ENCODE measurements around the gene FNDC11.
"Not testable (repeated sequence)": the region's sequence is repeated elsewhere in the genome, so short reads cannot be mapped to it uniquely, and the experiment has no call there.

FNDC11 gene

DNA sequence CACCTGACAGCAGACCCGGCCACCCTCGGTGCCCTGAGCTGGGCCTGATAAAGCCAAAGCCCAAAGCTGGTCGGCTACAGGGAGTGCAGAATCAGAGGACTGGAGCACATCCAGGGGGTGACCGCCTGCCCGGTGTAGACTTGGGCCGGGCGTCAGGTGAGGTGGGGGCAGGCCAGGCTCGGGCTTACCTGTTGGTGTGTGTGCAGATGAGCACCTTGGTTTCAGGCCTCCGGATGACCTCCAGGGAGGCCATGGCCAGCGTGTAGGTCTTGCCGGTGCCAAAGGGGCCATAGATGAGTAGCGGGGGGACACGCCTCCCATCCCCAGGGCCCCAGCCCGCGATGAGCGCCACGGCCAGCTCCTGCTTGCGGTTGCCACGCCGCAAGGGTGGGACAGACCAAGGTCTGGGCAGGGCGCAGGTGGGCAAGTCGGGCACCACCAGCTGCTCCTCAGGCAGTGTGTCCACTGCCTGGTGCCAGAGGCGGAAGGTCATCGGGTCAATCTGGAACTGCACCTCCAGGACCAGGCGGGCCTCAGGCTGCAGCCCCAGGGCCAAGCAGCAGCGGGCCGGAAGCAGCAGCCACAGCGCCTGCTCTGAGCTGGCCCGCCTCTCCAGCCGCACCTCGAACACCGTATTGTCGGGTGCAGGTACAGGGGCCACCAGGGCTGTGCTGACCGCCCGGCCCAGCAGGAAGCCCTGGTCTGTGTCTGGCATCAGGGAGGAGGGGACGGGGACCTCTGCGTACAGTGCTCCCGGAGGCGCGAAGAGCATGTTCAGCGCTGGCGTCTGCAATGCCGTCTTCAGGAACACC lies 14.4 kb downstream of the FNDC11 start:
- DNase-seq = no peak

- DNase-seq = no peak
Measured at GRCh38 chr20:63568986-63569949, 15.3 kb downstream of the FNDC11 start.

DNA sequence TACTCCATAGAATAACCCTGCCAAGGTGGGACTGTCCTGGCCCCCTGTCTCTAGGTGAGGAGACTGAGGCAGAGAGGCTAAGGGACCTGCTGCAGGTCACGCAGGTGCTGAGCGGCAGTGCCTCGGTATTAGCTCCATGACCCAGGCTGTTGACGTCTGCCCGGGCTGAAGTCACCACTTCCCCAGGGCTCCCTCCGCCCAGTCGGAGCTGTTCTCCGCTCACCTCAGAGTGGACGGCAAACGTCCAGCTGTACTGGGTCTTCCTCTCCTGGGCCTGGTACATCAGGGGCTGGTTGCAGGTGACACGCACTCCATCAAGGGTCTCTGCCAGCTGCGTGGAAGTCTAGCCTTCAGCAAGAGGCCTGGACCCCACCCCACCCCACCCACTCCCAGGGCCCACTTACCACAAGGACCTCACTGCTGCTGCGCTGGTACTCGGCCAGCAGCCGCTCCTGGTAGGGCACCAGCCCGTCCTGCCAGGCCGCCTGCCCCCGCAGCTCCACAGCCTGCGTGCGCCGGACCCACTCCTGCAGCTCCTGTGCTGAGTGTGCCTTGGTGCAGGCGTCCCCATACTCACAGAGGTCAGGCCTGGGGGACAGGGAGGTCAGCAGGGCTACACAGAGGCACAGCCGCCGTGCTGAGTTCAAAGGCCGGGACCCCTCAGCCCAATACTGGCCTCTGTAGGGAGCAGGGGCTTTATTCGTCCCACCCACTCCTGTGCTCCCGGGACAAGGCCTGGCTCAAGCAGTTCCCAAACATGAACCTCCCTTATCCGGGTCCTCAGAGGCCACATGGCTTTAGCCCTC lies 16.5 kb downstream of the FNDC11 start:
- DNase-seq = no peak

DNA sequence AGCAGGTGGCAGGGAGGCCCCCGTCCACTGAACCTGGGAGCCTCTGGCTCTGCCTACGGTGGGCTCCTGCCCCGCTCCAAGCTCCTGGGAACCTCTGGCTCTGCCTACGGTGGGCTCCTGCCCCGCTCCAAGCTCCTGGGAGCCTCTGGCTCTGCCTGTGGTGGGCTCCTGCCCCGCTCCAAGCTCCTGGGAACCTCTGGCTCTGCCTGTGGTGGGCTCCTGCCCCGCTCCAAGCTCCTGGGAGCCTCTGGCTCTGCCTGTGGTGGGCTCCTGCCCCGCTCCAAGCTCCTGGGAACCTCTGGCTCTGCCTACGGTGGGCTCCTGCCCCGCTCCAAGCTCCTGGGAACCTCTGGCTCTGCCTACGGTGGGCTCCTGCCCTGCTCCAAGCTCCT lies 17.1 kb downstream of the FNDC11 start:
- not testable (repeated sequence) for DNase-seq

DNA sequence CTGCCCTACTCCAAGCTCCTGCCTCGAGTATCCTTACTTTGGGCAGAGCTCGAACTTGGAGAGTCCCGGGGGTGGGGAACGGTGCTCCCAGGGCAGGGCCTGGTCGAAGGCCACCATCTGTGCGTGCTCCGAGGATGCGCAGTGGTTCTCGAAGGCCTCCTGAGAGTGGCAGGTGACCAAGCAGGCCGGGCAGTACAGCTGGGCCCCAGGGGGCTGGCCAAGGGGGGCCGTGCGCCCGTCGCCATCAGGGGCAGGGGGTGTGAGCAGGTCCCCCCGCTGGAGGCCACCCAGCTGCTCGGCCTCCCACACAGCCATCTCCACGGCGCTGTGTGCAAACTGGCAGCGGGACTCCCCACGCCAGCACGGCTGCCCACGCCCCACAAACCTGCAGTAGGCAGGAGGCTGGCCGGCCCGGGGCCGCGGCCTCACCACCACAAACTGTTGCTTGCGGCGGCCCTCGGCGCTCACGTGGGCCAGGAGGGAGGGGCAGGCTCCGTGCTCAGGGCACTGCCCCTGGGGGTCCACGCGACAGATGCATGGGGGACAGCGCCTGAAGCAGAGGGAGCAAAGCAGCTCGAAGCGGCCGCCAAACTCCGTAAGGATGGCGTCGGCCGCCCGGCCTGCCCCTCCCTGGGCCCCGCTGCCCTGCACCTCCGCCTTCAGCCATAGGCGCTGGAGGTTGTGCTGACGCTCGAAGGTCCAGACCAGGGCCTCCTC lies 18.3 kb downstream of the FNDC11 start:
- DNase-seq = no peak

DNA sequence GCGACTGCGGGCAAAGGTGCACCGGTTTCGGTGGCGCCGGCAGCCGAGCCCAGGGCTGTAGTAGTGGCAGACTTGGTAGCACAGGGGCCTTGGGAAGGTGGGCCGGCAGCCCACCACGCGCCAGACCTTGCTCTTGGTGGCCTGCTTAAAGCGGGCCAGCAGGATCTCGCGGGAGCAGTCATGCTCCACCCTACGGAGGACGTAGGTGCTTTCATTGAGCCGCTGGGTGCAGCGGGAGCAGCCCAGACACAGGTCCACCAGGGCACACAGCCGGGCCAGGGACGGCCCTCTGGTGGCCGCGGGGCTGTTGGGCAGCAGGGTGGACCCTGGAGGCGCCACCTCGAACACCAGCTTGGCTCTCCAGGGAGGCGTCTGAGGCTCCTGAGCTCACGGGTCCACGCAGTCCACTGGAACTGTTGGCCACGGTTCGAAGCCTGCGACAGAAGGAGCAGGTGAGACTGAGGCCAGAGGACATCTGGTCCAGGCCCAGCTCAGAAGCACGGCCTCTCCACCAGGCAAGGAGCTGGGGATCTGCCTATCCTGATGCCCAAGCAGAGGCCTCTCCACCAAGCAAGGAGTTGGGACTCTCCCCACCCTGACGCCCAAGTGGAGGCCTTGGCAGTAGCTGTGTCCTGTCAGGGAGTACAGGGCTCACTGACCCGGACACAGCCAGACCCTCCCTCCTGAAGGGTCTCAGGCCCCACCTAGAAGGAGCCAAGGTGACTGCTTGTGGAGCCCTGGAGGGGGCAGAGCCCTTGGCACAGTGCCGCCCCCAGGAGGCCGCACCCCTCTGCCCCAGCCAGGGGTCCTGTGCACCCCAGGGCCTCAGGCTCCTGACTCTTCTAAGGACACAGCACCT lies 19.1 kb downstream of the FNDC11 start:
- DNase-seq = no peak

- DNase-seq = no peak
Measured at GRCh38 chr20:63573647-63574131, 19.7 kb downstream of the FNDC11 start.

- DNase-seq = no peak
Measured at GRCh38 chr20:63574156-63574828, 20.3 kb downstream of the FNDC11 start, which contains the start of gene HELZ2. Gene HELZ2, minus strand, starts transcription at chr20:63574239. Its CDS starts 1,854 bp downstream, at chr20:63572385.

- no peak for DNase-seq
Measured at GRCh38 chr20:63574829-63575743, 21.1 kb downstream of the FNDC11 start.

GRCh38 chr20:63576311-63576710 lies 22.4 kb downstream of the FNDC11 start:
- DNase-seq = no peak

GRCh38 chr20:63577317-63577894 lies 23.4 kb downstream of the FNDC11 start:
- no peak for DNase-seq

DNA sequence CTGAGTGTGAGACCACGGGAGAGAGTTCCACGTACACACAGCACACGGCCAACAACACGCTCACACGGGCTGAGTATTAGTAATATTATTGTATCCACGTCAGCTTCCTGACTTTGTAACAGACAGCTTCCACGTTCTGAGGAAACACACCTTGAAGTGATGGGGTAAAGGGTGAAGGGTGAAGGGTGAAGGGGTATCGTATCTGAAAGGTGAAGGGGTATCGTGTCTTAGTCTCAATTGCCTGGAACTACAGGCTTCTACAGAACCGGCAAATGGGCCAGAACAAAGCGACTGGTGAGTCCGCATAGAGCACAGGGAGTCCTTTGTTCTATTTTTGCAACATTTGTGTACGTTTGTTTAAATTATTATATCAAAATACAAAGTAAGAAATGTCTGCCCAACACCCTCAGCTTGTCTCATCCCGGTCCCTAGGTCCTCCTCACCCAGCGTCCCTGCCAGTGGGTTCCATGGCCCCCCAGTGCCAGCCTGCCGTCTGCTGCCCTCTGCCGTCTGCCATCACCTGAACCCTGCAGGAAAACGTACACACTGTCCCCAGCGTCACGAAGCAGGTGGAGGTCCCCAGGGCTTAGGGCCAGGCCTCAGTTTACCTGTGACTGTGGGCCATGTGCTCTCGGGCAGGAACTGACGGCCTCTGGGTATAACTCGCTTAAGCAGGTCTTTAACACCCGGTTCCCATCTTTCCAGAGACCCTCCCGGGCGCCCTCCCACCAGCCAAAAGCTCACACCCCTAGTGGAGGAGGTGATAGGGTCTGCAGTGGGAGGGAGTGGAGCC lies 24.5 kb downstream of the FNDC11 start:
- no peak for DNase-seq

DNA sequence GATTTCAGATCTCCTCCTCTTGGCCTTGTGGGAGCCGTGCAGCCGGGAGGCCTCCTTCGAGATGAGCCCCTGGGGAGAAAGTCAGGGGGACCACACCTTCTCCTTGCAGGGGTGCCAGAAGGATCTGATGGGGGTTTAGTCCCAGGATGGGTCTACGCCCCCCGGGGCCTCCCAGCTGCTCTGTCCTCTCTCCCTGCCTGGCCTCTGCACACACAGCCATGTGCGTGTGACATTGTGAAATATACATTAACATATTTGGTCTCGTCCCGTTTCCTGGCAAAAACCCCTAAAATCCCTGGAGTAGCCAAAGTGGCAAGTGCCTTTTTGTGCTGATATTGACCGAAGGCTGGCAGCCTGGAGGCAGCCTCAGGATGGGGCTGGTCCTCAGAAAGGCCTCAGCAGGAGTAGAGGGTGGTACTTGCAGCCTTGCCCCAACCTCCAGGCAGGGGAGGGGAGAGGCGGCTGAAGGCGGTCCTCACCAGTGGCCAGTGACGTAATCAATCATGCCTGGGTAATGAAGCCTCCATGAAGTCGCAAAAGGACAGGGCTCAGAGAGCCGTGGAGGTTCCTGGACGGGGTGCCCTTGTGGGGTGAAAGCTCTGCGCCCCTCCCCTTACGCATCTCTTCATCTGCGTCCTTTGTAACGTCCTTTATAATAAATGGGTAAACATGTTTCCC lies 25.2 kb downstream of the FNDC11 start:
- DNase-seq = no peak

GRCh38 chr20:63580796-63581461 lies 27.0 kb downstream of the FNDC11 start:
- DNase-seq = no peak

- no peak for DNase-seq
Measured at GRCh38 chr20:63582382-63583063, 28.6 kb downstream of the FNDC11 start.

Measured in NCI-H524 treated with DMSO at 0.1 percent for 48 hours (cell line).